Bronchial epithelial cell (primary cell): Measurements from ENCODE around the gene ELN. TPM values are rescaled to one million over a fixed set of nuclear protein-coding genes. Genes with fewer than 3 reads are reported as not detected.

Source experiments
- DNase-seq: peaks from one replicate; pipeline ENCODE4 v3.0.0-alpha.2; 2010; ENCODE audit warnings: low read depth
- FAIRE-seq: peaks from 2 replicates; lab custom pipeline; 2011; peaks lifted over from hg19 to GRCh38; lab: Jason Lieb, UNC
- H3K27me3 ChIP-seq: 2 replicates; pipeline ENCODE4 v1.5.1; 2011; ENCODE audit warnings: low read length; ENCODE audit not compliant: control insufficient read depth, insufficient read depth
- H3K36me3 ChIP-seq: 2 replicates; pipeline ENCODE4 v1.5.1; 2011; ENCODE audit warnings: low read length; ENCODE audit not compliant: control insufficient read depth, insufficient read depth
- H3K4me3 ChIP-seq: 2 replicates; pipeline ENCODE4 v1.5.1; 2011; ENCODE audit warnings: mild to moderate bottlenecking, low read depth, low read length, control low read depth
- total RNA-seq: library from RNA; depleted of rRNA; stranded (reverse); fragments of >200 nt; gene quantifications from 2 replicates; pipeline ENCODE4 v1.2.1, GENCODE V29; 2014
- TF ChIP-seq, protein P1 (sequence below): IDR thresholded peaks from 2 replicates; pipeline ENCODE4 v1.5.1; 2011; ENCODE audit warnings: mild to moderate bottlenecking, moderate library complexity, low read length, control low read depth, inconsistent platforms; ENCODE audit not compliant: insufficient read depth, severe bottlenecking

The ELN gene
- total RNA-seq, 1 donor from 2014 or later: under 0.01 TPM

DNA sequence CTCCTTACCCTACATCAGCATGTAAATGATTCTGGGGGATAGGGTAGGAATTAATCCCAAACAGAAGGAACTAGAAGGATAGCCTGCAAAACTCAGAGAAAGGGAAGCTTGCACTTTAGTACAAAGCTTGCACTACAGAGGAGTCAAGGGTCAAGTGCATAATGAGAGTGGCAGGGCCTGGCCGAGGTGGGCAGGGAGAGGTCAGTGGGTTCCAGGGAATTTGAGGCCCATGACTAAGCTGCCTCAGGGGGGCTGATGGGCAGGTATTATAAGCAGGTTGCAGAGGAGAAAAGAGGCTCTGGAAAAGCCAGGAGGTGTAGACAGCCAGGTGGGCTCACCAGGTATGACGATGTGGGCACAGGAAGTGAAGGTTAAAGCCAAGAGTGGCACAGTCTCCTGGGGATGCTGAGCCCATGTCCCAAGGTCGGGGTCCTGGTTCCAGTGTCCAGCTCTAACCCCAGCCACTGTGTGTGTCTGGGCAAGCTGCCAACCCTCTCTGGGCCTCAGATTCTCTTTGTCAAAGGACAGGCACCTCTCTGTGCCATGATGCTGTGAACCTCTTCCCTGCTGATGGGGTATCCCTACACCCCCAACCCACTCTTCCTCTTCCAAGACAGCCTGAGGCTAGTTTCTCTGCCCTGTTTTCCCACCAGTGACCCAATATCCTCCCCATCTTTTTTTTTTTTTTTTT lies 32.0 kb upstream of the ELN start:
- Histone ChIP-seq H3K36me3 (no peaks in the 10 kb centered on the region), H3K4me3 (no peak overlapping the region), H3K27me3 (no peaks in the 10 kb centered on the region)
- DNase-seq: no peak
- FAIRE-seq: no peak
- TF ChIP-seq, protein P1, sequence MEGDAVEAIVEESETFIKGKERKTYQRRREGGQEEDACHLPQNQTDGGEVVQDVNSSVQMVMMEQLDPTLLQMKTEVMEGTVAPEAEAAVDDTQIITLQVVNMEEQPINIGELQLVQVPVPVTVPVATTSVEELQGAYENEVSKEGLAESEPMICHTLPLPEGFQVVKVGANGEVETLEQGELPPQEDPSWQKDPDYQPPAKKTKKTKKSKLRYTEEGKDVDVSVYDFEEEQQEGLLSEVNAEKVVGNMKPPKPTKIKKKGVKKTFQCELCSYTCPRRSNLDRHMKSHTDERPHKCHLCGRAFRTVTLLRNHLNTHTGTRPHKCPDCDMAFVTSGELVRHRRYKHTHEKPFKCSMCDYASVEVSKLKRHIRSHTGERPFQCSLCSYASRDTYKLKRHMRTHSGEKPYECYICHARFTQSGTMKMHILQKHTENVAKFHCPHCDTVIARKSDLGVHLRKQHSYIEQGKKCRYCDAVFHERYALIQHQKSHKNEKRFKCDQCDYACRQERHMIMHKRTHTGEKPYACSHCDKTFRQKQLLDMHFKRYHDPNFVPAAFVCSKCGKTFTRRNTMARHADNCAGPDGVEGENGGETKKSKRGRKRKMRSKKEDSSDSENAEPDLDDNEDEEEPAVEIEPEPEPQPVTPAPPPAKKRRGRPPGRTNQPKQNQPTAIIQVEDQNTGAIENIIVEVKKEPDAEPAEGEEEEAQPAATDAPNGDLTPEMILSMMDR: no peak

DNA sequence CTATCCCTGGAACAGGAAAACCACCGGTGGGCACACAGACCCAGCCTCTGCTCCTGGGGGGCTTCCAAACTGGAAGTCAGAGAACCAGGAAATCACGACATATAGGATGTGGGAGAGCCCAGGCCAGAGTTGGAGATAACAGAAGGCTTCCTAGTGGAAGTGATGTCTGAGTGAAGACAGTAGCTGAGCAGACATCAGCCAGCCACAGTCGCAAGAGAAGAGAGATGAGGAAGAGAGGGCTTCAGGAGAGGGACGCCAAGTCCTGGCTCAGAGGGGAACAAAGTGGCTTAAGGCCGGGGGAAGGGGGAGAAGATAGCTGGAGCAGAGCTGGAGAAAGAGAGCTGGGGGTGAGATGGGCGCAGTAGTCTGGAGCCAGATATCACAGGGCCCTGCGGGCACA lies 30.9 kb upstream of the ELN start:
- FAIRE-seq: no peak
- TF ChIP-seq, protein P1: no peak

DNA sequence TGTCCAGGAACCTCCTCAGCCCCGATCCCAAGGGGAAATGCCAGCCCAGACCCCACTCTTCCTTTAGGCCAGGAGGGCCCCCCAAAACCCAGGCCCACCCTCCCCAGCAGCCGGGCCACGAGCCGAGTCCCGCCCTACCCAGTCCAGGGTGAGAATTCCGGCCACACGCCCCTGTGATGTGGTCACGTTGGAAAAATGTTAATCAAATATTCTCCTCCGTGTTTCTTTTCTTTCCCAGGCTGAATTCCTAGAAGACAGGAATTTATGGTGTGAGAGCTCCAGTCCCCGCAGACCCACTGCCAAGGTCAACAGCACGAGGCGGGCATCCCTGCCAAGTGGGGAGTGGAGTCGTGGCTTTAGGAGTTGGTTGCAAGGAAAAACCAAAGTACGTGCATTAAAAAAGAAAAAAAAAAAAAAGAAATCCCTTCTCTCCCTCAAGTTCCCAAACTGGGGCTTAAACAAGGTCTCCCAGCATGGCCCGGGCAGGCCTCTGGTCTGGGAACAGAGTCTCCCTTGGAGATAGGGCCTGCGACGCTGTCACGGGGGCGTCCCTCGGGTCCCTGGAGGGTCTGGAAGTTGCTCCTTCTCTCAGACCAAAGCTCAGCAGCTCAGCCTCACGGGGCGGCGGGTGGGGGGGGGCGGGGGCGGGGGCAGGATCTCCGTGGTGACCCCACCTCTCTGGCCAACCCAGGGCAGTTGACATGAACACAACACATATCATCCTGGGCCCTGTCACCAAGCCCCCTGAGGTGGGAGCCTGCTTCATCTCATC lies 28.1 kb upstream of the ELN start:
- DNase-seq (no peak), FAIRE-seq (no peak)
- Histone ChIP-seq H3K4me3 (no peak overlapping the region), H3K27me3 (no peaks in the 10 kb centered on the region), H3K36me3 (no peaks in the 10 kb centered on the region)
- TF ChIP-seq, protein P1: no peak

More for the DNA sequence above, 30.9 kb upstream of the ELN start:
- no peak for DNase-seq
- Histone ChIP-seq H3K4me3 (no peak overlapping the region), H3K27me3 (no peaks in the 10 kb centered on the region), H3K36me3 (no peaks in the 10 kb centered on the region)

DNA sequence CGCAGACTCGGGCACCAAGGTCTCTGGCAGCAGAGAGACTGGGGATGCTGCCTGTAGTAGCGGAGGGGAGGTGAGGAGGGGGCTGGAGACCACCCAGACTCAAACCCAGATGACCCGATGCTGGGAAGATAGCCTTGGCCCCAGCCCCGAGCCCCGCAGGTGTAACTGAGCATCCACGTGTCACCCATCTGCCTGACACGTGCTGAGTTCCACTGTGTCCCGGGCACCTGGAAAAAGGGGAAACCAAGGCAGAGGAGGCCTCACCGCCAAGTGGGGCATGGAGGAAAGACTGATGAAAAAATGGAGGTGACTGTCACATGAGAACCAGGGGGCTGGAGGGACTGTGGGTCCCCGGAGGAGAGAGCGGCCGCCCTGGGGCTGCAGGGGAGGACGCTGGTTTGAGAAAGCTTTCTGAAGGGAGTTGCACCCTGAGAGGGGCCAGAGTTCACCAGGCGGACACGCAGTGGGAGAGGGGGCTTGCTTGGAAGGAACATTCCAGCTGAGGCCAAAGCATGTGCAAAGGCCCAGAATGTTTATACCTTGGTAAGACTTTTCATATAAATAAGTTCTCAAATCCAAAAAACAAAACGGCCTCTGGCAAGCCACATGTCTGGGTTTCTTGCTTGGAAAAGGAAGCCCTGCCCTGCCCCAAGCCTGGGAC lies 27.4 kb upstream of the ELN start:
- no peaks in the 10 kb centered on the region for H3K27me3 ChIP-seq
- no peak for FAIRE-seq
- TF ChIP-seq, protein P1: no peak
- H3K36me3 ChIP-seq: no peaks in the 10 kb centered on the region
- no peak overlapping the region for H3K4me3 ChIP-seq
- no peak for DNase-seq

DNA sequence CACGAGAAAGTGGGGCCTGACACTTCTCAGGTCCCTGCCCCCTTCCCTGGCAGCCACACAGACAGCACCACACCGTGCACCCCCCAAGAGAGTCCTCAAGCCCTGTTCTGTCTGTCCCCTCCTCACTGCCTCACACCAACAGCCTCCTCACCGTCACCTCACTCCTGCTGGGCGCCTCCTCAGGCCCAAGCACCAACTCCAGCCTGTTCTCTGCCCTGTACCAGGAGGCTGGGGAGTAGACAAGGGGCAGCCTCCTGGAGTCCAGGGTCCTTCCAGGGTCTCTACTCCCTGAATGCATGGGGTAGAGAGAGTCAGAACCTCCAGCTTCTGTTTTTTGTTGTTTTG lies 26.9 kb upstream of the ELN start:
- no peaks in the 10 kb centered on the region for H3K27me3 ChIP-seq
- FAIRE-seq: no peak
- H3K36me3 ChIP-seq: no peaks in the 10 kb centered on the region
- TF ChIP-seq, protein P1: no peak
- no peak for DNase-seq
- H3K4me3 ChIP-seq: no peak overlapping the region
